Urothelium cell line (cell line): ENCODE results near the gene UNC13C.
"Not testable (repeated sequence)": the region's sequence is repeated elsewhere in the genome, so short reads cannot be mapped to it uniquely, and the experiment has no call there.

ENCODE experiments used
- DNase-seq: peaks from one replicate; pipeline ENCODE4 v3.0.0; 2011; ENCODE audit warnings: low spot score, mixed read lengths
- FAIRE-seq: peaks from 2 replicates; lab custom pipeline; 2011; peaks lifted over from hg19 to GRCh38; lab: Jason Lieb, UNC

The UNC13C gene

GRCh38 chr15:53978253-53978906, at the start of gene UNC13C:
TSS of gene UNC13C (plus strand) at chr15:53978441. CDS start at chr15:54012904, 34,463 bp downstream.
- no peak for FAIRE-seq

DNA sequence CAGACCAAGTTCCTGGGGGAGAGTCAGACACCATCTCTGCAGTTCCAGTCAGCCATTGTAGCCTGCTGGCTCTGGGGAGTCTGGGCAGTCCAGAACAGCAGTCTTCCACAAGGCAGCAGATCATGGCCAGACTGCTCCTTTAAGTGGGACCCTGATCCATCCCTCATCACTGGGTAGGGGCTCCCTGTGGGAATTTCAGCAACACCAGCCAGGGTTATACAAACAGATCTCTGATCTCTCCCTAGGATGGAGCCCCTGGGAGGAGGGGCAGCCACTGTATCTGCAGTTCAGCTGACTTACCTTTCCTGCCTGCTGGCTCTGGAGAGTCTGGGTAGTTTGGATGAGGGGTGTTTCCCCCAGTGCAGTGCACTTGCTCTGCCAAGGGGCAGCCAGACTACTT, 42.1 kb upstream of the UNC13C start:
- FAIRE-seq (no peak), DNase-seq (no peak)

More at GRCh38 chr15:53978253-53978906, at the start of gene UNC13C:
- DNase-seq, result peak; percentile 26

DNA sequence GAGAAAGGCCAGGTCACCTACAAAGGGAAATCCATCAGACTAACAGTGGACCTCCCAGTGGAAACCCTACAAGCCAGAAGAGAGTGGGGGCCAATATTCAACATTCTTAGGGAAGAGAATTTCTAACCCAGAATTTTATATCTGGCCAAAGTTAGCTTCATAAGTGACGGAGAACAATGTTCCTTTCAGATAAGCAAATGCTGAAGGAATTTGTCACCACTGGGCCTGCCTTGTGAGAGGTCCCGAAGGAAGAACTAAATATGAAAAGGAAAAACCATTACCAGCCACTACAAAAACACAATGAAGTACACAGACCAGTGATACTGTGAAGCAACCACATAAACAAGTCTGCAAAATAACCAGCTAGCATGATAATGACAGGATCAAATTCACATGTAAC, 40.6 kb upstream of the UNC13C start:
- not testable (repeated sequence) for DNase-seq

GRCh38 chr15:53950572-53950971, 27.7 kb upstream of the UNC13C start:
- DNase-seq (no peak), FAIRE-seq (no peak)

More for the DNA sequence above, 40.6 kb upstream of the UNC13C start:
- FAIRE-seq, result not testable (repeated sequence)

- FAIRE-seq (no peak), DNase-seq (no peak)
These were observed 22.8 kb upstream of the UNC13C start for GRCh38 chr15:53955396-53955795.

DNA sequence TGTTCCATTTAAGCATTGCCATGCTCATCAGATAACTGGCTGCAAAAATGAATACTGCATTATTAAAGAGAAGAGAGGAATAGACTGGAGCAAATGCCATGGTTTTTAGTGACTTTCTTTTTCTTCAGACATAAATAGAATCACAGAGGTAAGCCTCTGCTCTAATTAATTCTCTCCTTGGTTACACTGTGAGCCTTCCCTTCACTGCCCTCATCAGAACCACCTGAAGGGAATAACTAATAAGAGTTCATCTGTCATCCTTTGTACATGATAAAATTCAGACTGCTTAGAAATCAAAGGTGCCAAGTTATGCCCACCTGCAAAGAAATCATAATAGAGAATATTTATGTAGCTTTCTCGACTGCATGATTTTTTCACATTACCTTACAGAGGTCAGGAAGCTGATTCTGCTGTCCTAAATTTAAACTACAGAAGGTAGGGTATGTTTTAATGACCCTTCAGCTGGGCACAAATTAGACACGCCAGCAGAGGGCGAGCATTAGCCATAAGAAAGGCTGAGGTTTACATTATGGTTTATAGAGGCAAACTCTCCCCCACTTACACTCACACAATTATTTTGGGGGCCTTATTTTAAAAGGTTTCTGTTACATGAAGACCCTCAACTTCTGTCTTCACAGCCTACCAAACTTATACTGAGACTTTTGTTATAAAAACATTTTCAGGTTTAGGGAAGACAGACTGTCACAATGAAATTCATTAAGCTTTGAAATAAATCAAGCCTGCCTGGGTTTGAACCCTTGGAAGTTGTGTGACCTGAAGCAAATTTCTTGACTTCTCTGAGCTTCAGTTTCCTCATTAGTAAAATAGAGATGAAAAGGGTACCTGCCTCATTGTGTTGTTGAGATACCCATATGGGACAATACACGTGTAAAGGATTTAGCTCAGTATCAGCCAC, 15.3 kb upstream of the UNC13C start:
- DNase-seq (peak; percentile 4), FAIRE-seq (no peak)

DNA sequence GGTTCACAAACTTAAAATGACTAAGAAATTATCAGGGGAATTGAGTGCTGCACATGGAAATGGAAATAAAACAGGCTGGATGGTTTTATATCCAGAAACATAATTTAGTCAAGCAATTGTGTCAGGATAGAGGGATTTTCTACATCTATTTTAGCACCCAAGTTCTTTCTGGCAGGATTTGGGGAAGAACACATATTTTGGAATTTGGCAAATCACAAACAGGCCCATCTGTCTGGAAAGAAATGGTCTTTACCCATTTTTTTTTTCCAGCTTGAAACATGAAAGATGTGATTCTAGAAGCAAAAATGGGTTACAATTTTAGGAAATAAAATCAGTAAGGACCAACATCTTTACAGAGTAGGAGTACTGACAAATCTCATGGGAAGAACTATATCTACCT, 14.4 kb upstream of the UNC13C start:
- DNase-seq (no peak), FAIRE-seq (no peak)

DNA sequence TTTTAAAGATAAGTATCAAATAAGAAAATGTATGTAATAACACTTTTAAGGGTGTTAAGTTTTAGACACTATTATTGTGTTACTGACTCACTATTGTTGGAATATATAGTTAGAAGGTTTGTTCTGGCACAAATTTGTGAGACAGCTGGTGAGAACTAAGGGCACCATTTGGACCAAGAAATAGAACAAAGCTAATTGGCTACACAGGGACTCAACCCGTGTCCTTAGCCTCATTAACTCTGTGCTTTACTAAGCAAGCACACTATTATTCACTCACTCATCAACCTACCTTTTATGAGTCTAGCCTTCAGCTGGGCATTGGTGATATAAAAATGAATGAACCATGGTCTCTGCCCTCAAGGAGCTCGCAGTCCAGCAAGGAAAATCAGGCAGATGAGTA, 4.1 kb upstream of the UNC13C start:
- no peak for FAIRE-seq
- DNase-seq, result no peak

DNA sequence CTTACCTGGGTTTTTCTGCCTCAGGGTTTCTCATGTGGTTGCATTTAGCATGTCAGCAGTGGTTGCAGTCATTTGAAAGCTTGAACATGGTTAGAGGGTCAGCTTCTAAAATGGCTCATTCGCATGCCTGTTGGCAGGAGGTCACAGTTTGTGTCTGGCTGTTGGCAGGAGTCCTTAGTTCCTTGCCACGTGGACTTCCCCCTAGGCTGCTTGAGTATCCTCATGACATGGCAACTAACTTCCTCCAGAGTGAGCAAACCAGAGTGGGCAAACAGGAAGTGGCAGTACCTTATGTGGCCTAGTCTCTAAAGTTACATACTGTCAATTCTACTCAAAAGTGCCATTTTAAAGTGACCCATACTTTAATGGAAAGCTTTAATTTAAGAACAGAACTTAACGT, 3.4 kb upstream of the UNC13C start:
- FAIRE-seq (no peak), DNase-seq (no peak)

GRCh38 chr15:53976844-53977392, 1.3 kb upstream of the UNC13C start:
- no peak for FAIRE-seq
- DNase-seq, result peak; percentile 24

- FAIRE-seq (no peak), DNase-seq (no peak)
These were observed 979 bp downstream of the UNC13C start for GRCh38 chr15:53979051-53979788.

GRCh38 chr15:53980021-53980420, 1.8 kb downstream of the UNC13C start:
- DNase-seq (no peak), FAIRE-seq (no peak)

DNA sequence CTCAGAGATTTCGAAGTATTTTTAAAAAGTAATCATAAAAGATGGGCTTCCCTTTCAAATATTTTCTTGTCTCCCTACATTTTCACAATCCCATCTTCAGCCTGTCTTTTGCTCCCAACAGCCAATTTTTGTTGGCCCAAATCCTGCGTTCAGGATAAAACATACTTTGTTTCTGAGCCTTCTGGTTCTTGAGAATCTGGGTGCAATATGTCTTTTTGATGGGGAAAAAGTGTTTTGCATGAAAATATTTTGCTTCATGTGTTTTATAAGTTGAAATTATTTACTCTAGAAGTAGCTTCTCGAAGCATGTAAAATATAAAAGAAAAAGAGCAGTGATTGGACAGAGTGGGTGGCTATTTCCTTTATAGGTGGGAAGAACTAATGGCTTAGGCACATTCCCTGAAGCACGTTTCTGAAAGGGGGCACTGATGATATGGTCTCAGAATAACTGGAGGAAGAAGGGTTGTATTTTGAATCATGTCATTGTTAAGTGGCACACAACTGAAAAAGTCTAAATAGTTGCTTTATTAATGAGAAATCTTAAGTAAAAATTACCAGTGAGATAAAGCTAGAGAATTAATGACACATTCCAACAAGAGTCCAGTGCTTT, 3.9 kb downstream of the UNC13C start:
- DNase-seq (no peak), FAIRE-seq (no peak)

- DNase-seq, result no peak
- no peak for FAIRE-seq
These were observed 4.6 kb downstream of the UNC13C start for GRCh38 chr15:53982876-53983275.

DNA sequence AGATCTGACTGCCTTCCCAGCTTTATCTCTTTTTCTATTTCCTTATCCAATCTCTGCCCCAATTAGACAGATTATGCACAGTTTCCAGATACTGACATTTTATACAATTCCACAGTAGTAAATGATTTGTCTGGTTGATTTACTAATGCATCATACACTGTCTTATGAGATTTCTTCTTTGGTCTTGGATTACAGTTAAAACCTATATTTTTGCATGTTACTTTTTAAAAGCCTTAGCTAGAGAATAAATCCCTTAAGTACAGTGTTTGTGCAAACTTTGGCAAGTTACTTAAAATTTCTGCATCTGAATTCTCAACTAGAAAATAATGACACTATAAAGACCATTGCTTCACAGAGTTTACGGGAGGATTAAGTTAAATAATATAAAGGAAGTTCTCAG, 6.0 kb downstream of the UNC13C start:
- no peak for DNase-seq
- no peak for FAIRE-seq

GRCh38 chr15:53985562-53985961, 7.3 kb downstream of the UNC13C start:
- FAIRE-seq (no peak), DNase-seq (no peak)

DNA sequence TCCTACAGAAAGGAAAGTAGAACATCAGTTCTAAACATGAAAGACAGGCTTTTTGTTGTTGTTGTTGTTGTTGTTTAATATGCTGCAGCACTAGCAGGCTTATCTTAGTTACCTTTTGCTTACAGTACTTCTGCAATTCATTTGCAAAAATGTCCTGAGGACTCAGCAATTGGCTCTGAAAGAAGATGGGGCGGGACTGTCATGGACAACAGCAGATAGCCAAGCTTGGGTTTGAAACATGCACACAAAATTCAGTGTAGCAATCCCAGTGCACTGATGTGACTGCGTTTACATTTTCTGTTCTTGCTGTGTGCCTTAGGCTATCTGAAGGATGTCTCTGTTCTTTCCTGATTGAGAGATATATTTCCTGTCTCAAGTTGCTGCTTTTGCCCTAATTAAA, 9.2 kb downstream of the UNC13C start:
- FAIRE-seq (no peak), DNase-seq (no peak)

GRCh38 chr15:54007256-54007655, 29.0 kb downstream of the UNC13C start:
- DNase-seq (no peak), FAIRE-seq (no peak)

GRCh38 chr15:54011656-54012055, 33.4 kb downstream of the UNC13C start:
- DNase-seq (no peak), FAIRE-seq (no peak)

GRCh38 chr15:54014067-54014655, 35.9 kb downstream of the UNC13C start:
- DNase-seq, result no peak

More at GRCh38 chr15:54014067-54014655, 35.9 kb downstream of the UNC13C start:
- no peak for FAIRE-seq
